PC-3 (cell line): ENCODE results near the gene ENAH. TPM values are rescaled to one million over a fixed set of nuclear protein-coding genes. Genes with fewer than 3 reads are reported as not detected.

Experiments used
- ATAC-seq: fragments of 200-7000 bp; cut with Tn5 transposase; 2 replicates; pipeline ENCODE4 v1.9.1; 2020; ENCODE audit warnings: mild to moderate bottlenecking, moderate library complexity
- BruUV-seq: library from RNA; stranded (reverse); fragments of 400-500 nt; replicated peaks from 2 replicates; lab custom pipeline; 2021; lab: Mats Ljungman, UMichigan
- CTCF ChIA-PET: fragments of 300-600 bp; sonication (Branson Sonifier 250); formaldehyde crosslinking; loops from one replicate; lab custom pipeline; 2022; ENCODE audit warnings: antibody characterized with exemption; lab: Charles Lee
- POLR2A ChIA-PET: fragments of 300-600 bp; sonication (Branson Sonifier 250); formaldehyde crosslinking; loops from one replicate; lab custom pipeline; 2022; ENCODE audit warnings: antibody characterized with exemption; ENCODE audit not compliant: unreplicated experiment; lab: Charles Lee
- DNase-seq: peaks from one replicate; pipeline ENCODE4 v3.0.0-alpha.2; 2015
- H2AFZ ChIP-seq: fragments of 300-600 bp; sonication (generic); 2 replicates; pipeline ENCODE4 v1.6.0; 2016; ENCODE audit warnings: antibody characterized with exemption, low read length
- H3F3A ChIP-seq: fragments of 300-600 bp; sonication (generic); one replicate; pipeline ENCODE4 v1.6.0; 2017; ENCODE audit warnings: antibody characterized with exemption, low read length, control low read depth, mild to moderate bottlenecking; ENCODE audit not compliant: unreplicated experiment
- H3K27ac ChIP-seq: fragments of 300-600 bp; sonication (generic); 2 replicates; pipeline ENCODE4 v1.5.1; 2016; ENCODE audit warnings: mild to moderate bottlenecking, low read length
- H3K27me3 ChIP-seq: fragments of 300-600 bp; sonication (generic); 2 replicates; pipeline ENCODE4 v1.6.1; 2016; ENCODE audit warnings: low read length, mixed read lengths
- H3K36me3 ChIP-seq: fragments of 300-600 bp; sonication (generic); 2 replicates; pipeline ENCODE4 v1.6.1; 2016; ENCODE audit warnings: low read depth, mixed run types, low read length, mixed read lengths
- H3K4me1 ChIP-seq: fragments of 300-600 bp; sonication (generic); 2 replicates; pipeline ENCODE4 v1.5.1; 2016; ENCODE audit warnings: low read length; ENCODE audit not compliant: insufficient read depth
- H3K4me2 ChIP-seq: fragments of 300-600 bp; sonication (generic); 2 replicates; pipeline ENCODE4 v1.6.0; 2016; ENCODE audit warnings: low read length
- H3K4me3 ChIP-seq: fragments of 300-600 bp; sonication (generic); 2 replicates; pipeline ENCODE4 v1.5.1; 2016; ENCODE audit warnings: mild to moderate bottlenecking, low read length, mixed read lengths
- H3K79me2 ChIP-seq: fragments of 300-600 bp; sonication (generic); 2 replicates; pipeline ENCODE4 v1.6.1; 2017; ENCODE audit warnings: low read length, mixed read lengths
- H3K9ac ChIP-seq: fragments of 300-600 bp; sonication (generic); 2 replicates; pipeline ENCODE4 v1.6.0; 2016; ENCODE audit warnings: mild to moderate bottlenecking, low read length
- H3K9me2 ChIP-seq: fragments of 300-600 bp; sonication (generic); replicated peaks from 2 replicates; pipeline ENCODE4 v1.6.1; 2016; ENCODE audit warnings: mixed run types, low read length, mixed read lengths
- H3K9me3 ChIP-seq: fragments of 300-600 bp; sonication (generic); 2 replicates; pipeline ENCODE4 v1.6.1; 2016; ENCODE audit warnings: low read length, mixed read lengths
- H4K20me1 ChIP-seq: fragments of 300-600 bp; sonication (generic); 2 replicates; pipeline ENCODE4 v1.6.1; 2016; ENCODE audit warnings: low read length, mixed read lengths
- EZH2 ChIP-seq: fragments of 300-600 bp; sonication (generic); IDR thresholded peaks from one replicate; pipeline ENCODE4 v1.6.1; 2017; ENCODE audit warnings: antibody characterized with exemption, mild to moderate bottlenecking, low read length; ENCODE audit not compliant: unreplicated experiment
- EZH2phosphoT487 ChIP-seq: fragments of 300-600 bp; sonication (generic); IDR thresholded peaks from 2 replicates; pipeline ENCODE4 v1.6.1; 2018; ENCODE audit warnings: mild to moderate bottlenecking, antibody characterized with exemption, low read length, borderline replicate concordance
- intact Hi-C: fragments of 100-400 bp; cut with micrococcal nuclease; formaldehyde crosslinking; loops from 2 replicates; pipeline ENCODE4 v1.9.0; 2023
- total RNA-seq: library from RNA; depleted of rRNA; stranded (reverse); fragments of >200 nt; gene quantifications from 2 replicates; pipeline ENCODE4 v1.2.3, GENCODE V29; 2014
- TF ChIP-seq, protein P1 (sequence below): fragments of 300-600 bp; sonication (generic); conservative IDR thresholded peaks from 2 replicates; pipeline ENCODE4 v1.5.1; 2017; ENCODE audit warnings: antibody characterized with exemption, low read depth, mild to moderate bottlenecking, low read length

The ENAH gene
- total RNA-seq, 1 experiment from 2014 or later: 96.6 TPM

DNA sequence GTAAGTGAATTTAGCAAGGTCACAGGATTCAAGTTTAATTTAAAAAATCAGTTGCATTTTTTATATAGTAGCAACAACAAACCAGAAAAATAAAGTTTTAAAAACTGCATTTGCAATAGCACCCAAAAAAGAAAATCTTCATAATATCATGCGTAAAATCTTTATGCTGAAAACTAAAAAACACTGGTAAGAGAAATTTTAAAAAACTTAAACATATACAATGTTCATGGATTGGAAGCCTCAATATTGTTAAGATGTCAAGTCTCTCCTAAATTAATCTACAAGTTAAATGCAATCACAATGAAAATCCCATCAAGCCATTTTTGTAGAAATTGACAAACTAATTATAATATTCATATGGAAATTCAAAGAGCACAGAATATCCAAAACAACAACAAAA, 65.6 kb downstream of the ENAH start:
- CTCF ChIA-PET: no interaction called here

DNA sequence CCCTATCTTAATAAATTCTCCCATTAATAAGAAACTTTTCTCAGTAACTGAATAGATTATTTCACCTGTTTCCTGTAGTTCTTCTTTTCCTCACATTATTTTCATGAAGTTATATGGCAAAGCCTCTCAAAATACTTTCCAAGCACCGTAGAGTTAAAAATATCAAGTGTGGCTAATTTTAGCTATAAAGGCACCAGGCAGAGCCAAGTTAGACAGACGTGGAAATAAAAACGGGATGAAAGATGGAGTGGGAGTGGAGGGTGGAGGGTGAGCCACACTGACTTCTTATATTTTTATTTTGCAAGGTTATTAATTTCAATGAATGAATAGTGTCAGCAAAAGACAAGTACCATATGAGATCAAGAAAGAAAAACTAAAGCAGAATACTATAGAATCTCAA, 71.7 kb downstream of the ENAH start:
- peaks cover 90% of the 10 kb centered on the region for H3K79me2 ChIP-seq
- no peaks in the 10 kb centered on the region for H3K4me1 ChIP-seq
- H2AFZ ChIP-seq: no peak overlapping the region
- H3K36me3 ChIP-seq: peaks cover 3% of the 10 kb centered on the region; the same call in 1 of the 2 replicates
- intact Hi-C loops: no loop called here
- no peaks in the 10 kb centered on the region for H3K27me3 ChIP-seq
- H4K20me1 ChIP-seq: no peaks in the 10 kb centered on the region
- H3K4me3 ChIP-seq: no peak overlapping the region
- H3K27ac ChIP-seq: no peak overlapping the region
- H3K4me2 ChIP-seq: no peak overlapping the region
- DNase-seq: no peak
- no peak for ATAC-seq
- H3F3A ChIP-seq: no peaks in the 10 kb centered on the region
- no TSS peak for BruUV-seq
- TF ChIP-seq EZH2phosphoT487: no peak
- TF ChIP-seq, protein P1, sequence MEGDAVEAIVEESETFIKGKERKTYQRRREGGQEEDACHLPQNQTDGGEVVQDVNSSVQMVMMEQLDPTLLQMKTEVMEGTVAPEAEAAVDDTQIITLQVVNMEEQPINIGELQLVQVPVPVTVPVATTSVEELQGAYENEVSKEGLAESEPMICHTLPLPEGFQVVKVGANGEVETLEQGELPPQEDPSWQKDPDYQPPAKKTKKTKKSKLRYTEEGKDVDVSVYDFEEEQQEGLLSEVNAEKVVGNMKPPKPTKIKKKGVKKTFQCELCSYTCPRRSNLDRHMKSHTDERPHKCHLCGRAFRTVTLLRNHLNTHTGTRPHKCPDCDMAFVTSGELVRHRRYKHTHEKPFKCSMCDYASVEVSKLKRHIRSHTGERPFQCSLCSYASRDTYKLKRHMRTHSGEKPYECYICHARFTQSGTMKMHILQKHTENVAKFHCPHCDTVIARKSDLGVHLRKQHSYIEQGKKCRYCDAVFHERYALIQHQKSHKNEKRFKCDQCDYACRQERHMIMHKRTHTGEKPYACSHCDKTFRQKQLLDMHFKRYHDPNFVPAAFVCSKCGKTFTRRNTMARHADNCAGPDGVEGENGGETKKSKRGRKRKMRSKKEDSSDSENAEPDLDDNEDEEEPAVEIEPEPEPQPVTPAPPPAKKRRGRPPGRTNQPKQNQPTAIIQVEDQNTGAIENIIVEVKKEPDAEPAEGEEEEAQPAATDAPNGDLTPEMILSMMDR: no peak
- TF ChIP-seq EZH2: no peak
- no peaks in the 10 kb centered on the region for H3K9me3 ChIP-seq
- H3K9ac ChIP-seq: no peak overlapping the region
- ChIA-PET CTCF (interaction anchor here (0.6 kb wide), 1 partner anchor 96 kb away, joined by 3 read pairs; no protein-coding TSS in a partner anchor), POLR2A (no interaction called here)
- H3K9me2 ChIP-seq: no peaks in the 10 kb centered on the region

More for the DNA sequence above, 65.6 kb downstream of the ENAH start:
- Histone ChIP-seq H3K4me3 (no peak overlapping the region), H4K20me1 (no peaks in the 10 kb centered on the region), H3K9me3 (0 out of 2 replicates have a peak, but pooled peaks cover 12% of the 10 kb centered on the region), H3K79me2 (peaks cover 88% of the 10 kb centered on the region), H2AFZ (no peak overlapping the region), H3K27ac (no peak overlapping the region), H3K4me1 (no peaks in the 10 kb centered on the region), H3K4me2 (no peak overlapping the region), H3K9me2 (no peaks in the 10 kb centered on the region), H3K36me3 (peaks cover 17% of the 10 kb centered on the region), H3F3A (no peaks in the 10 kb centered on the region), H3K9ac (no peak overlapping the region), H3K27me3 (no peaks in the 10 kb centered on the region)
- POLR2A ChIA-PET: no interaction called here
- no peak for DNase-seq
- intact Hi-C loops: no loop called here
- ATAC-seq: no peak
- BruUV-seq: no TSS peak
- TF ChIP-seq EZH2 (no peak), EZH2phosphoT487 (no peak)
- TF ChIP-seq, protein P1: no peak
